Esophagus squamous epithelium (tissue), 5 donors: ENCODE data around the gene PSME2. TPM values are rescaled to one million over a fixed set of nuclear protein-coding genes. Genes with fewer than 3 reads are reported as not detected.

Experiments used
- DNase-seq: peaks from one replicate; lab custom pipeline; 2025; lab: John Stamatoyannopoulos, UW
- H3K27ac ChIP-seq, 4 donors: fragments of 200-600 bp; sonication (generic); one replicate each; pipeline ENCODE4 v1.5.1; 2016 to 2019; ENCODE audit warnings: mild to moderate bottlenecking in 1 of 4
- H3K27me3 ChIP-seq, 4 donors: fragments of 200-600 bp; sonication (generic); 1 replicate in 3 of 4; 2 replicates in 1 of 4; pipeline versions ENCODE4 v1.5.1 to v1.6.0; 2017 to 2021; ENCODE audit warnings: antibody characterized with exemption in 1 of 4
- H3K36me3 ChIP-seq, 3 donors: fragments of 200-600 bp; sonication (generic); one replicate each; pipeline ENCODE4 v1.5.1; 2016 to 2019
- H3K4me1 ChIP-seq, 3 donors: fragments of 200-600 bp; sonication (generic); one replicate each; pipeline ENCODE4 v1.5.1; 2017 to 2019
- H3K4me3 ChIP-seq, 4 donors: fragments of 200-600 bp; sonication (generic); 1 replicate in 3 of 4; 2 replicates in 1 of 4; pipeline ENCODE4 v1.5.1; 2016 to 2019; ENCODE audit warnings: mild to moderate bottlenecking in 2 of 4, moderate library complexity in 1 of 4
- H3K9me3 ChIP-seq, 3 donors: fragments of 200-600 bp; sonication (generic); one replicate each; pipeline ENCODE4 v1.5.1; 2016 to 2019
- CTCF ChIP-seq, 6 experiments: fragments of 450-650 bp in 4 of 6; fragments of 200-600 bp in 2 of 6; sonication (generic) in 2 of 6; IDR thresholded peaks; one replicate each; pipeline ENCODE4 v1.5.1; 2016 to 2019; ENCODE audit warnings: antibody characterized with exemption in 6 of 6, mild to moderate bottlenecking in 4 of 6, moderate library complexity in 4 of 6
- POLR2A ChIP-seq, 4 donors: fragments of 450-650 bp; IDR thresholded peaks; one replicate each; pipeline ENCODE4 v1.6.1; 2017; ENCODE audit warnings: antibody characterized with exemption in 4 of 4, mild to moderate bottlenecking in 4 of 4, moderate library complexity in 3 of 4
- WGBS, 2 donors: methylation state at CpG; one replicate each; pipeline ENCODE4 v1.1.5; 2018; 5-methylcytosine and 5-hydroxymethylcytosine counted together
- intact Hi-C: fragments of 100-400 bp; cut with DNase I; formaldehyde crosslinking; loops from one replicate; pipeline ENCODE4 v1.15.0; 2022
- total RNA-seq, 4 donors: library from RNA; depleted of rRNA; stranded (reverse); fragments of >200 nt; gene quantifications; one replicate each; pipeline ENCODE4 v1.1.0, GENCODE V29; 2016
- donor health status: DM: yes; HTN: yes; CAD: no.

Gene PSME2
- total RNA-seq, 4 donors from 2014 or later, result 44.4 to 110 (median 77.2) TPM

- Histone ChIP-seq H3K4me1 (peaks cover 3 to 34% (median 25%) of the 10 kb centered on the region in 3 donors), H3K36me3 (peaks cover 41 to 81% (median 43%) of the 10 kb centered on the region in 3 donors), H3K27ac (no peak overlapping the region), H3K9me3 (no peaks in the 10 kb centered on the region), H3K27me3 (no peaks in the 10 kb centered on the region), H3K4me3 (no peak overlapping the region)
- no peak for DNase-seq
- TF ChIP-seq POLR2A (IDR thresholded peaks at IDR 0.05), result no peak
- TF ChIP-seq CTCF (IDR thresholded peaks at IDR 0.05), result no peak
- WGBS, 2 donors, result 84 to 85% methylated on average over 8 to 12 of the region's 19 CpGs
- intact Hi-C loops, result no loop called here
Measured at GRCh38 chr14:24184104-24184970, 37.9 kb upstream of the PSME2 start.

- no peaks in the 10 kb centered on the region for H3K9me3 ChIP-seq
- no peak for TF ChIP-seq POLR2A (IDR thresholded peaks at IDR 0.05)
- TF ChIP-seq CTCF (IDR thresholded peaks at IDR 0.05), result no peak
- peaks cover 0 to 23% (median 19%) of the 10 kb centered on the region in 3 donors for H3K4me1 ChIP-seq
- no peak for DNase-seq
- H3K36me3 ChIP-seq, result peaks cover 48 to 94% (median 49%) of the 10 kb centered on the region in 3 donors
- 81% methylated on average over 5 of the region's 15 CpGs; no CpG with 5 or more reads in 1 of the 2 donors for WGBS, 2 donors
- no peaks in the 10 kb centered on the region for H3K27me3 ChIP-seq
- no peak overlapping the region for H3K4me3 ChIP-seq
- H3K27ac ChIP-seq, result no peak overlapping the region
- intact Hi-C loops, result no loop called here
Measured at GRCh38 chr14:24183014-24183481, 36.6 kb upstream of the PSME2 start.

DNA sequence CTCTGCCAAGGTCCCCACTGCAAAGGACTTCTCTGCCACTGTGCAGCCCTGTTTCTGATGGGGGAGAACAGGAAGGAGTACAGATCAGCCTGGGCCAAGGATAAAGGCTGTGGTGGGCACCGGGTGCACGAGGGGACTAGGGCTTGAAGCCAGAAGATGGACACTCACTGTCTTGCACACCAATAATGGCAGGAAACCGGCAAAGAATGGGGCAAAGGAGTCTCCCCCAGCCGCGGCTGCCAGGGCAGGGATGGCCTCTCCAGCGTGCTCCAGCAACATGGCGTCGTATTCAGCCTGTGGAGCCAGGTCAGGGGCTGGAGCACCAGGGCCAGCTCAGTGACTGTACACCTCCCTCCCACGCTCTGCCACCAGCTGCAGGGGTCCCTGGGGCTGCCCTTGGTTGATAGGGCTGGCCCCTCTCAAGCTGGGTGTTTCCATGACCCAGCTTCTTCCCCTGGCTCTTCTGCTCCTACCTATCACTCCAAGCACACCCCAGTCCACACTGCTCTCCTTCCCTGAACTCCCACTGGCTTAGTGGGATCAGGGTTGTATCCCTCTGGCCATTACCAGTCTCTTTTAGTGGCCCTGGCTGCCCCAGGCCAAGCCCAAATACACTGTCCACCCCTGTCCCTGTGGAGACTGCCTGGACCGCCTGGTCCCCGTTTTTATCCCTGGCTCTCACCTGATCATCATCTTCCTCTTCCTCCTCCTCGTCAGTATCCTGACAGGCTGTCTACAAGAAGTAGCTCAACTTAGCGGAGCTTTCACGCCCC, 35.9 kb upstream of the PSME2 start:
- WGBS, 2 donors, result 81 to 83% methylated on average over 9 to 11 of the region's 14 CpGs

GRCh38 chr14:24181371-24182077, 35.1 kb upstream of the PSME2 start:
- Histone ChIP-seq H3K27ac (no peak overlapping the region), H3K9me3 (no peaks in the 10 kb centered on the region), H3K4me1 (peaks cover 0 to 12% (median 9%) of the 10 kb centered on the region in 3 donors), H3K4me3 (no peak overlapping the region), H3K36me3 (peaks cover 48 to 100% (median 56%) of the 10 kb centered on the region in 3 donors), H3K27me3 (no peaks in the 10 kb centered on the region)
- DNase-seq, result no peak
- WGBS, 2 donors, result 60 to 78% methylated on average over 1 to 7 of the region's 19 CpGs
- intact Hi-C loops, result no loop called here
- TF ChIP-seq POLR2A (IDR thresholded peaks at IDR 0.05), result no peak
- no peak for TF ChIP-seq CTCF (IDR thresholded peaks at IDR 0.05)

More for the DNA sequence above, 35.9 kb upstream of the PSME2 start:
- Histone ChIP-seq H3K4me1 (peaks cover 0 to 16% (median 12%) of the 10 kb centered on the region in 3 donors), H3K4me3 (no peak overlapping the region), H3K36me3 (peaks cover 48 to 100% (median 51%) of the 10 kb centered on the region in 3 donors), H3K27ac (no peak overlapping the region), H3K9me3 (no peaks in the 10 kb centered on the region), H3K27me3 (no peaks in the 10 kb centered on the region)
- DNase-seq, result no peak
- intact Hi-C loops, result no loop called here
- TF ChIP-seq CTCF (IDR thresholded peaks at IDR 0.05) (no peak), POLR2A (IDR thresholded peaks at IDR 0.05) (no peak)
